ENCODE measurements around the gene MYO7A. TPM values are rescaled to one million over a fixed set of nuclear protein-coding genes. Genes with fewer than 3 reads are reported as not detected.

MYO7A gene
- total and polyA plus RNA-seq, 2 donors (not counting 1 experiment from before 2014, with no cell fraction given), result 0.03 to 0.07 TPM

GRCh38 chr11:77118971-77119370, 9.1 kb upstream of the MYO7A start:
- intact Hi-C loops (cut with micrococcal nuclease), result no loop called here
- H3K4me3 ChIP-seq (ENCODE audit: control extremely low read depth in 1 of 5, extremely low read depth in 1 of 5, insufficient read depth in 1 of 5, low read depth in 2 of 5, low read length in 4 of 5), result no peak overlapping the region
- no peak overlapping the region for H3K9ac ChIP-seq (ENCODE audit: low read length)
- no peak for DNase-seq
- no peak overlapping the region for H3K4me2 ChIP-seq (replicated peaks; ENCODE audit: low read depth, low read length, poor library complexity, severe bottlenecking)
- 99% methylated on average over 11 of the region's 12 CpGs for WGBS (ENCODE audit: insufficient coverage)
- POLR2A ChIA-PET, result no interaction called here
- TF ChIP-seq EZH2 (IDR thresholded peaks at IDR 0.05; ENCODE audit: borderline replicate concordance, insufficient read depth, low read depth, low read length, poor library complexity, severe bottlenecking), result no peak
- TF ChIP-seq CTCF (IDR thresholded peaks at IDR 0.05), result no peak
- H3K79me2 ChIP-seq (ENCODE audit: control insufficient read depth, insufficient read depth, low read length), result no peaks in the 10 kb centered on the region
- no peak for ATAC-seq (ENCODE audit: low read depth)
- H3K4me1 ChIP-seq (ENCODE audit: control insufficient read depth in 2 of 2, insufficient read depth in 2 of 2, low read length in 2 of 2), result no peaks in the 10 kb centered on the region
- no peaks in the 10 kb centered on the region for H4K20me1 ChIP-seq (ENCODE audit: control insufficient read depth, insufficient read depth, low read length, poor library complexity, severe bottlenecking)
- CTCF ChIA-PET, result no interaction called here
- no peaks in the 10 kb centered on the region for H3K9me3 Mint-ChIP-seq (ENCODE audit: insufficient read depth)
- no peaks in the 10 kb centered on the region for H3K36me3 ChIP-seq (replicated peaks in 1 of 2; ENCODE audit: control extremely low read depth in 1 of 2, control insufficient read depth in 1 of 2, extremely low read depth in 1 of 2, insufficient read depth in 2 of 2, low read length in 1 of 2)
- H3K4me3 Mint-ChIP-seq, result no peak overlapping the region
- no peaks in the 10 kb centered on the region for H3K27me3 ChIP-seq (replicated peaks in 1 of 4; ENCODE audit: control extremely low read depth in 1 of 4, control insufficient read depth in 3 of 4, insufficient read depth in 4 of 4, low read length in 3 of 4)
- no peak overlapping the region for H3K27ac ChIP-seq (ENCODE audit: low read length in 2 of 2)
- no peak overlapping the region for H2AFZ ChIP-seq (ENCODE audit: insufficient read depth, low read depth, low read length, poor library complexity, severe bottlenecking)
- H3K9me3 ChIP-seq (ENCODE audit: control extremely low read depth in 1 of 3, control insufficient read depth in 2 of 3, insufficient read depth in 1 of 3, low read length in 2 of 3), result no peaks in the 10 kb centered on the region
- H3K4me1 Mint-ChIP-seq, result no peaks in the 10 kb centered on the region
- peaks cover 3% of the 10 kb centered on the region for H3K27me3 Mint-ChIP-seq
- H3K27ac Mint-ChIP-seq, result no peak overlapping the region

GRCh38 chr11:77119531-77119936, 8.5 kb upstream of the MYO7A start:
- H3K9ac ChIP-seq (ENCODE audit: low read length), result no peak overlapping the region
- DNase-seq (no peak), ATAC-seq (ENCODE audit: low read depth) (no peak)
- no peak overlapping the region for H3K4me2 ChIP-seq (replicated peaks; ENCODE audit: low read depth, low read length, poor library complexity, severe bottlenecking)
- no peak overlapping the region for H3K27ac ChIP-seq (ENCODE audit: low read length in 2 of 2)
- WGBS (ENCODE audit: insufficient coverage), result 94% methylated on average over 7 of the region's 9 CpGs
- H4K20me1 ChIP-seq (ENCODE audit: control insufficient read depth, insufficient read depth, low read length, poor library complexity, severe bottlenecking), result no peaks in the 10 kb centered on the region
- H3K9me3 ChIP-seq (ENCODE audit: control extremely low read depth in 1 of 3, control insufficient read depth in 2 of 3, insufficient read depth in 1 of 3, low read length in 2 of 3), result no peaks in the 10 kb centered on the region
- H3K79me2 ChIP-seq (ENCODE audit: control insufficient read depth, insufficient read depth, low read length), result no peaks in the 10 kb centered on the region
- no peaks in the 10 kb centered on the region for H3K4me1 Mint-ChIP-seq
- peaks cover 5% of the 10 kb centered on the region for H3K27me3 Mint-ChIP-seq
- H3K4me3 Mint-ChIP-seq, result no peak overlapping the region
- CTCF ChIA-PET, result no interaction called here
- no peaks in the 10 kb centered on the region for H3K4me1 ChIP-seq (ENCODE audit: control insufficient read depth in 2 of 2, insufficient read depth in 2 of 2, low read length in 2 of 2)
- no peak overlapping the region for H2AFZ ChIP-seq (ENCODE audit: insufficient read depth, low read depth, low read length, poor library complexity, severe bottlenecking)
- intact Hi-C loops (cut with micrococcal nuclease), result no loop called here
- H3K4me3 ChIP-seq (ENCODE audit: control extremely low read depth in 1 of 5, extremely low read depth in 1 of 5, insufficient read depth in 1 of 5, low read depth in 2 of 5, low read length in 4 of 5), result no peak overlapping the region
- no peaks in the 10 kb centered on the region for H3K36me3 ChIP-seq (replicated peaks in 1 of 2; ENCODE audit: control extremely low read depth in 1 of 2, control insufficient read depth in 1 of 2, extremely low read depth in 1 of 2, insufficient read depth in 2 of 2, low read length in 1 of 2)
- TF ChIP-seq EZH2 (IDR thresholded peaks at IDR 0.05; ENCODE audit: borderline replicate concordance, insufficient read depth, low read depth, low read length, poor library complexity, severe bottlenecking) (no peak), CTCF (IDR thresholded peaks at IDR 0.05) (no peak)
- POLR2A ChIA-PET, result no interaction called here
- H3K27ac Mint-ChIP-seq, result no peak overlapping the region
- H3K9me3 Mint-ChIP-seq (ENCODE audit: insufficient read depth), result no peaks in the 10 kb centered on the region
- no peaks in the 10 kb centered on the region for H3K27me3 ChIP-seq (replicated peaks in 1 of 4; ENCODE audit: control extremely low read depth in 1 of 4, control insufficient read depth in 3 of 4, insufficient read depth in 4 of 4, low read length in 3 of 4)
